Measurements from ENCODE around the gene TUFT1. TPM values are rescaled to one million over a fixed set of nuclear protein-coding genes. Genes with fewer than 3 reads are reported as not detected.
A peak's percentile ranks its signal among the peaks of the same experiment; 100 is the strongest.
"Not testable (repeated sequence)": the region's sequence is repeated elsewhere in the genome, so short reads cannot be mapped to it uniquely, and the experiment has no call there.

TUFT1 gene
- polyA plus RNA-seq, 3 donors: 1.5 to 1.7 (median 1.6) TPM

- no peaks in the 10 kb centered on the region for H3K9me3 Mint-ChIP-seq
- Histone ChIP-seq H3K4me1 (ENCODE audit: control insufficient read depth in 1 of 2, insufficient read depth in 2 of 2, low read length in 2 of 2) (peaks cover 75 to 88% of the 10 kb centered on the region in 2 donors), H3K9ac (ENCODE audit: insufficient read depth, low read length, poor library complexity, severe bottlenecking) (no peak overlapping the region), H3K27ac (ENCODE audit: low read depth in 1 of 2, low read length in 2 of 2) (peak overlapping the region in 1 of 2 donors; percentile 79), H3K79me2 (ENCODE audit: insufficient read depth, low read length) (peaks cover 96% of the 10 kb centered on the region), H3K9me3 (replicated peaks in 1 of 2; ENCODE audit: control insufficient read depth in 1 of 2, insufficient read depth in 1 of 2, low read length in 2 of 2) (no peaks in the 10 kb centered on the region), H3K4me2 (replicated peaks; ENCODE audit: extremely low read depth, low read length, poor library complexity, severe bottlenecking) (no peak overlapping the region), H4K20me1 (ENCODE audit: insufficient read depth, low read length) (peaks cover 73% of the 10 kb centered on the region), H3K4me3 (replicated peaks in 1 of 3; ENCODE audit: low read depth in 2 of 3, low read length in 3 of 3) (no peak overlapping the region), H3K36me3 (replicated peaks in 1 of 2; ENCODE audit: control insufficient read depth in 1 of 2, insufficient read depth in 2 of 2, low read length in 2 of 2) (peaks cover 3 to 6% of the 10 kb centered on the region in 2 donors), H2AFZ (ENCODE audit: insufficient read depth, low read depth, low read length, poor library complexity, severe bottlenecking) (no peak overlapping the region), H3K27me3 (ENCODE audit: control insufficient read depth in 2 of 2, insufficient read depth in 2 of 2, low read length in 2 of 2) (no peaks in the 10 kb centered on the region)
- intact Hi-C loops (cut with micrococcal nuclease): loop anchor here in 1 of 2 donors (5.0 to 10.0 kb wide), 2 partner anchors 161 to 377 kb away; partner anchors contain the start of genes POGZ and S100A10
- DNase-seq: no peak
- TF ChIP-seq CTCF (IDR thresholded peaks at IDR 0.05): no peak
- peaks cover 79% of the 10 kb centered on the region for H3K4me1 Mint-ChIP-seq
- H3K27me3 Mint-ChIP-seq (ENCODE audit: low read depth in 3 of 3): peaks cover 0 to 2% (median 0%) of the 10 kb centered on the region in 3 donors
- H3K36me3 Mint-ChIP-seq: peaks cover 20 to 26% of the 10 kb centered on the region in 2 donors
- peak overlapping the region in 5 of 7 donors; percentile 25 to 61 (median 54) for H3K27ac Mint-ChIP-seq
- H3K4me3 Mint-ChIP-seq: no peak overlapping the region
- WGBS (ENCODE audit: insufficient coverage): no CpG with 5 or more reads among the region's 3 CpGs
Observed at GRCh38 chr1:151618003-151618402, 77.9 kb downstream of the TUFT1 start.

- peaks cover 20 to 30% of the 10 kb centered on the region in 2 donors for H3K36me3 Mint-ChIP-seq
- H3K4me3 Mint-ChIP-seq: no peak overlapping the region
- no peaks in the 10 kb centered on the region for H3K9me3 Mint-ChIP-seq
- Histone ChIP-seq H2AFZ (ENCODE audit: insufficient read depth, low read depth, low read length, poor library complexity, severe bottlenecking) (no peak overlapping the region), H3K9me3 (replicated peaks in 1 of 2; ENCODE audit: control insufficient read depth in 1 of 2, insufficient read depth in 1 of 2, low read length in 2 of 2) (no peaks in the 10 kb centered on the region), H3K27me3 (ENCODE audit: control insufficient read depth in 2 of 2, insufficient read depth in 2 of 2, low read length in 2 of 2) (no peaks in the 10 kb centered on the region), H3K9ac (ENCODE audit: insufficient read depth, low read length, poor library complexity, severe bottlenecking) (no peak overlapping the region), H3K4me3 (replicated peaks in 1 of 3; ENCODE audit: low read depth in 2 of 3, low read length in 3 of 3) (no peak overlapping the region), H3K36me3 (replicated peaks in 1 of 2; ENCODE audit: control insufficient read depth in 1 of 2, insufficient read depth in 2 of 2, low read length in 2 of 2) (peaks cover 3 to 6% of the 10 kb centered on the region in 2 donors), H3K4me2 (replicated peaks; ENCODE audit: extremely low read depth, low read length, poor library complexity, severe bottlenecking) (no peak overlapping the region), H3K4me1 (ENCODE audit: control insufficient read depth in 1 of 2, insufficient read depth in 2 of 2, low read length in 2 of 2) (peaks cover 71 to 83% of the 10 kb centered on the region in 2 donors), H4K20me1 (ENCODE audit: insufficient read depth, low read length) (peaks cover 78% of the 10 kb centered on the region), H3K79me2 (ENCODE audit: insufficient read depth, low read length) (peaks cover 96% of the 10 kb centered on the region), H3K27ac (ENCODE audit: low read depth in 1 of 2, low read length in 2 of 2) (peak overlapping the region; percentile 68 to 79)
- intact Hi-C loops (cut with micrococcal nuclease): loop anchor here in 1 of 2 donors (5.0 to 10.0 kb wide), 2 partner anchors 161 to 376 kb away; partner anchors contain the start of genes POGZ and S100A10
- H3K4me1 Mint-ChIP-seq: peaks cover 75% of the 10 kb centered on the region
- peaks cover 0 to 2% (median 0%) of the 10 kb centered on the region in 3 donors for H3K27me3 Mint-ChIP-seq (ENCODE audit: low read depth in 3 of 3)
- no peak for DNase-seq
- no peak for TF ChIP-seq CTCF (IDR thresholded peaks at IDR 0.05)
- H3K27ac Mint-ChIP-seq: peak overlapping the region in 3 of 7 donors; percentile 30 to 91 (median 54)
Observed at GRCh38 chr1:151618470-151618869, 78.4 kb downstream of the TUFT1 start.

GRCh38 chr1:151618996-151619395, 78.9 kb downstream of the TUFT1 start:
- Histone ChIP-seq H3K79me2 (ENCODE audit: insufficient read depth, low read length) (peaks cover 96% of the 10 kb centered on the region), H3K27ac (ENCODE audit: low read depth in 1 of 2, low read length in 2 of 2) (peak overlapping the region; percentile 68 to 79), H4K20me1 (ENCODE audit: insufficient read depth, low read length) (peaks cover 83% of the 10 kb centered on the region), H3K4me1 (ENCODE audit: control insufficient read depth in 1 of 2, insufficient read depth in 2 of 2, low read length in 2 of 2) (peaks cover 66 to 78% of the 10 kb centered on the region in 2 donors)
- Mint-ChIP-seq H3K27ac (peak overlapping the region; percentile 85 to 94 (median 89)), H3K36me3 (peaks cover 20 to 32% of the 10 kb centered on the region in 2 donors), H3K4me1 (peaks cover 69% of the 10 kb centered on the region)
- 80% methylated on average over 2 of the region's 6 CpGs for WGBS (ENCODE audit: insufficient coverage)
- not testable (repeated sequence) for H3K27me3 ChIP-seq (ENCODE audit: control insufficient read depth in 2 of 2, insufficient read depth in 2 of 2, low read length in 2 of 2); H3K27me3 Mint-ChIP-seq (ENCODE audit: low read depth in 3 of 3); DNase-seq; H3K9me3 Mint-ChIP-seq; H3K36me3 ChIP-seq (replicated peaks in 1 of 2; ENCODE audit: control insufficient read depth in 1 of 2, insufficient read depth in 2 of 2, low read length in 2 of 2); H3K9me3 ChIP-seq (replicated peaks in 1 of 2; ENCODE audit: control insufficient read depth in 1 of 2, insufficient read depth in 1 of 2, low read length in 2 of 2); H3K4me3 Mint-ChIP-seq; H3K4me3 ChIP-seq (replicated peaks in 1 of 3; ENCODE audit: low read depth in 2 of 3, low read length in 3 of 3); H3K9ac ChIP-seq (ENCODE audit: insufficient read depth, low read length, poor library complexity, severe bottlenecking); H2AFZ ChIP-seq (ENCODE audit: insufficient read depth, low read depth, low read length, poor library complexity, severe bottlenecking); H3K4me2 ChIP-seq (replicated peaks; ENCODE audit: extremely low read depth, low read length, poor library complexity, severe bottlenecking)
- intact Hi-C loops (cut with micrococcal nuclease): loop anchor here in 1 of 2 donors (5.0 to 10.0 kb wide), 2 partner anchors 162 to 376 kb away; partner anchors contain the start of genes POGZ and S100A10

Data from CD14-positive monocyte (primary cell).